UCSD-AML1 (cell line): ENCODE data around the gene PPP3CB.

Source experiments
- DNase-seq: peaks from one replicate; lab custom pipeline; 2025; ENCODE audit not compliant: unreplicated experiment; lab: John Stamatoyannopoulos, UW

PPP3CB gene

DNA sequence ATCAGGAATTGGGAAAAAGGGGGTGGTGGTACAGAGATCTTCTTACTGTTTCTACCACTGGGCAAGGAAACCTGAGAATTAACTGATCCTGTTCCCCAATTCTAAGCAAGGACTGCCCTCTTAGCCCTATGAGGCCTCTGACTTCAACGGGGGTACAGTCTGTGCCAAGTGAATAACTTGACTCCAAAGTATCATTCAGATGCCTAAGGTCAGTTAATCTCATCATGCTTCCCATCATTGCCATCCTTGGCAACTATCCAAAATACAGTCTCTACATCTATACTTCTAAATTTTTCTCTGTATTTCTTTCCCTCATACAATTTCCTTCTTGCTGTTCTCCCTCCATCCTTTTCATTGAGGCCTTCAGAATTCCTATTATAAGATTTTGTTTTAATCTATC is 10.5 kb downstream of the PPP3CB start:
- DNase-seq: no peak

DNA sequence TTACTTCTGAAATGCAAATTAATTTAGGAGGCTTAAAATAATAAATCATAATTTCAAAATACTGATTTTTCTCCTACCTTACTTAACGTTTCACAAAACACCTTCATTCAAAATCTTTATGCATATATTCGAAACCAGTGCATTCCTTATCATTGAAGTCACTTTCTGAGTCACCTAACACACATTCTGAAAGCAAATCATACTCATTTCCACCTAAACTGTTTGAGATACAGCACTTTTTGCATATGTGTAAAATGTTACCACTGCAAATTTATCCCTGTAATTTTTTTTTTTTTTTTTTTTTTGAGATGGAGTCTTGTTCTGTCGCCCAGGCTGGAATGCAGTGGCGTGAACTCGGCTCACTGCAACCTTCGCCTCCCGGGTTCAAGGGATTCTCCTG is 15.7 kb downstream of the PPP3CB start:
- DNase-seq: no peak

DNA sequence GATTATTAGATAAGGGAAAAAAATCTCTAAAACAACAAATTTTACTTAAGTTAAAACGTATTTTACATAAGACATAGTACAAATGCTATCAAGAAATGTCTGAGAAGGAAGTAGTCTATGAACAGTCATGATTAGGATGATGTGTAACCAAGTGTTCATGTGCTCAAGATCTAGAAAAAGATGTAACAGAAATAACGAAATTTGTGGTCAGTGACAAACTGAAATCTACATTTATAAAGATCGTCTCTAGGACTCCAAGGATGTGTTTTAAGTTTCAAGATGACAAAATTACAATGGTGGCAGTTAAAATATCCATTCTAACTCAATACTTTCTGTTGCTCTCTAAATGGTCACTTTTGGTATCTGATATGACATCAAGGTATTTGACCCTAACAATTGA is 17.2 kb downstream of the PPP3CB start:
- DNase-seq: no peak

DNA sequence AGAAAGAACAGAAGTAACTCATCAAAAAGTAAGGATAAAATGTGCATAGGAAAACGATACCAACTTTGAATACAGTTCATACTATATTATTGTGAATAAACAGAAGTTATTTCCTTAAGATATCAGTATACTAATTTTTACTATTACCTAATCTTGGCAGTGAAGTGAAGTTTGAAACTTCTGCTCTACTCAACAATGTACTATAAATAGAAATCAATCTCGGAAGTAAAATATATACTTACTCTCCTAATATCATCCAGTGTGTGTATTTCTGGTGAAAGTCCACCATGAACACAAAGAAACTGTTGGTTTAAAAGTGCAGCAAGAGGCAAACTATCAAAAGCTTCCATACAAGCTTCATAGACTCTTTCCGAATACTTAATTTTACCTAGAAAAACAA is 24.6 kb downstream of the PPP3CB start:
- no peak for DNase-seq

DNA sequence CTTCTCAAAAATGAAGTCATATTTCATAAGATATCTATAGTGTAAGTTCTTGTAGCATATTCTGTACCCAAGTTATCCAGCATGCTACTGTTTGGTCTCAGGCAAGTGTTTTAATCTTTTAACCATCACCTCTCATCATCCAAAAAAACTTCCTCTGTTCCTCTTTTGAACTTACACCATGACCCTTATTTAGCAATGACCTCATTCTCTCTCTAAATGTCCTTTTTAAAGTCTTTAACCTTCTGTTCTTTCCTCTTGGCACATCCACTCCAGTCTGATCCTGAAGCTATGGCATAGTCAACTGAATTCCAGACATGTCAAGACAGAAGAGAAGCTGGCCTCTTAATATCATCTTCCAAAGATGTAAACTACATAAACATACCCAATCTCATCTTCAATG is 26.2 kb downstream of the PPP3CB start:
- no peak for DNase-seq

DNA sequence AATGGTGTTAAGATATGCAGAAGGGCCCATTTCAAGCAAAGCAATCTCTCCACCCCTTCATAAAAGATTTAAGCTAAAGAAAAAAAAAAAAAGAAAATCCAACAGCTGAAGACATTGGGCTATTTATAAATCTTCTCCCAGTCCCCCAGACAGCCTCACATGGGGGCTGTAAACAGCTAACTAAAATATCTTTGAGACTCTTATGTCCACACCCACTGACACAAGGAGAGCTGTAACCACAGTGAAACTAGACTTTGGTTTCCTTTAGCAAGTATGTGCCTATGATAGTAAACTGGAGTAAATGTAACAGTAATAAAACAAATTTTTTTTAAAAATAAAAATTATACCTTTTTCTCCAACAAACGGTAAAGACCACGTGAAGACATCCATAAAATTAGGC is 28.6 kb downstream of the PPP3CB start:
- DNase-seq: no peak

DNA sequence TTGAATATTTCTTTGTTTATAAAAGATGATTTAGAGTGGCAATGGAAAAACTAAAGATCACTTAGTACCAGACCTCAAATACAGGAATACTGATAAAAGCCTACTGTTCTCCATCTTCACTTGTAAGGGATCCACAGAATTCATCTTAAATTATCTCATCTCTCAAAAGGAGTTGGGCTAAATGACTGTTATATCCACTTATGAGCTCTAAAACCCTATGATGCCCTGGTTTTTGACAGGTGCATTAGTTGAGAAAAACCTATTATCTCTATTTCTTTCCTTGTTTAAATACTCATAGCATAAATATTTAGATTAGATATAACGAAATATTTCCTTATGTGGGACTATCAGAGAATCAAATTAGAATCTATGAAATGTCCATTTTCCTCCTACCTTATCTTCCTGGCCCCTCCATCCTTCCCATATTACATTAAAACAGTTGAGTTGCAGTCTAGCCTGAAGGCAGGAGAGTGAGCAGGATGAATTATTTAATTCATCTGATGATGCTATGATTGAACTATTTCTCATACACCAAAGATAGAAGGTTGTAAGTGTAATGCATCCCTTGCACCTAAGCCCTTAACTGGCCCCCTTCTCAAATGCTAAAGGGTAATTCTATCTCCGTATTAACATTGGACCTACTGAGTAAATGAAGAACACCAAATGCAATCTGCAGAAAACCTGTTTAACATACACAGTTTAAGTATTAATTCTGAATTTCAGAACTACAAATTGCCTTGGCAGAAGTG is 29.7 kb downstream of the PPP3CB start:
- no peak for DNase-seq

DNA sequence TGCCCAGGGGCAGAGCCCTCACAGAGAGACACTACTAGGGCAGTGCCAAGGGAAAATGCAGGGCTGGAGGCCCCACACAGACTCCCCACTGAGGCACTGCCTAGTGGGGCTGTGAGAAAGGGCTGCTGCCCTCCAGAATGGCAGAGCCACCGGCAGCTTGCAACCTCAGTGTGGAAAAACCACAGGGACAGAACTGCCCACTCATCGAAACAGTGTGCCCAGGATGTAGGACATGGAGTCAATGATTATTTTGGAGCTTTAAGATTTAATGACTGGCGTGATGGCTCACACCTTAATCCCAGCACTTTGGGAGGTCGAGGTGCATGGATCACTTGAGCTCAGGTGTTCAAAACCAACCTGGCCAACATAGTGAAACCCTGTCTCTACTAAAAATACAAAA is 34.9 kb downstream of the PPP3CB start:
- no peak for DNase-seq

DNA sequence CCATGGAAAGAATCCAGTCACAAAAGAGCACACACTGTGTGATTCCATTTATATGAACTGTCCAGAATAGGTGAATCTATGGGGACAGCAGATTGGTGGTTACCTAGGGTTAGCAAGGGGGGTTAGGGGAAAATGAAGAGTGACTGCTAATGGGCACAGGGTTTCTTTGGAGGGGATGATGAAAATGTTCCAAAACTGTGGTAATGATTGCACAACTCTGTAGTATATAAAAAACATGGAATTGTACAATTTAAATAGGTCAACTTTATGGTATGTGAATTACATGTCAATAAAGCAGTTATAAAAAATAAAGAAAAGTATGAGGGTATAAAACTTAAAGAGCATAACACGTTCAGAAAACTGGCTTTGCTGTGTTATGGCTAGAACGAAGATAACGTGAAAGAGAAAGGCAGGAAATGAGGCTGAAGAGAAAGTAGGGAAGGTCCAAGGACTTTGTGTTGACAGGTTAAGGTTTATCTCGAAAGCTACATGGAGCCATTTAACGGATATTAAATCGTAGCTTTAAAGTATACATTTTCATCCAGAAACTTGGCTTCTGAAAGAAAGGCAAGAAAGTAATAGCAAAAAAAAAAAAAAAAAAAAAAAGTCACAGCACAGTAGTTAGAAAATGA is 36.0 kb downstream of the PPP3CB start:
- no peak for DNase-seq

DNA sequence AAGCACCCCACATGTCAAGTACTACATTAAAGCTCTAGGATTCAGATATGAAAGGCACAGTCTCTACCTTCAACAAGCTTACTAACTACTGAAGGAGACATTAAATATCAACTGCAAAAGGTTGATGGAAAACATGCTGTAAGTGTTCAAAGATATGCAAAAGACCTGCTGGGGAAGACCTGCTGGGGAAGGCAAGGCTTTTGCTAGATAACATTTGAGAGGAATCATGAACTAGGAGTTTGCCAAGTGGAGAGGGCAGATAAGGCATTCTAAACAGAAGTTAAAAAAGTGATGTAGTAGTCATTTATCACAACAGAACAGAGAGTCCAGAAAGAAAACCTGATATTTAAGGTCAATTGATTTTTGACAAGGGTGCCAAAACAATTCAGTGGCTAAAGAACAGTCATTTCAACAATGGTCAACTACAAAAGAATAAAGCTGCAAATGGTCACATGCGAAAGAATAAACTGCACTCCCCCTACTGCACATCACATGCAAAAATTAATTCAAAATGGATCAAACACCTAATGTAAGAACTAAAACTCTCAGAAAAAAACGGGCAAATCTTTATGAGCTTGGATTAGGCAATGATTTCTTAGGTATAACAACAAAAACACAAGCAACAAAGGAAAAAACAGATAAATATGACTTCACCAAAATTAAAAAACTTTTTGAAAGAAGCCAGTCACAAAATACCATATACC is 39.5 kb downstream of the PPP3CB start:
- DNase-seq: no peak

DNA sequence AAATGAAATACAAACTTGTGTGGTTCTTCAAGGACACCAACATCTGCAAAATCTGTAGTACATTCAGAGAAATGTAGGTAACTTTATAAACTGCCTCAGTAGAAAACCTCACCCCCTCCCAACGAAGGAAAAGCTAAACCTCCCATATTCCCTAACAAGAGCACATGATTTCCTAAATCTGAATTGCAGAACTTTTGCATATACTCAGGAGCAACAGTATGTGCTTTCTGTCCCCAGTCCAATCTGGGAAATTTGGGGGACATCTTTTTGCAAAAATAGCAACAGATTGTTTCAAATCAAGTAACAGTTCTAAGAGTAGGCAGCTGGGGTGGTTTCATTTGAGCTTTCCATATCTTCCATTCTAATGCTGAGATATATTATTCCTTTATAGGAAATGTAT is 46.7 kb downstream of the PPP3CB start:
- DNase-seq: no peak

DNA sequence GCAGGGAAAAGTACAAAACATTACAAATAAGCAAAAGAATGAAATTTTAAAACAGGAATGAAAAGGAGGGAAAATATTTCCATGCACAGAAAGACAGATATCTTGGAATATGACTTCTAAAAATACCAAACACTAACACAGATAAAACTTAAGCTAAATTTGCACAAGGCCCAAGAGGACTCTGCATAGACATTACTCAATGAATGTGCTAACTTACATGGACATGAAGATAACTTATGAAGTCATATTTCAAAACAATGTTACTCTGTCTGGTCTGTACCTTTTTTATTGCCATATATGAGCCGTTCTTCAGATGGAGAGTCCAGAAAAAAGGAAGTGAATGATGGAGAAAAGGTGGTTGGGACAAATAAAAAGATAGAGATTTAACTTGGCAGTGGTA is 47.4 kb downstream of the PPP3CB start:
- DNase-seq: no peak

DNA sequence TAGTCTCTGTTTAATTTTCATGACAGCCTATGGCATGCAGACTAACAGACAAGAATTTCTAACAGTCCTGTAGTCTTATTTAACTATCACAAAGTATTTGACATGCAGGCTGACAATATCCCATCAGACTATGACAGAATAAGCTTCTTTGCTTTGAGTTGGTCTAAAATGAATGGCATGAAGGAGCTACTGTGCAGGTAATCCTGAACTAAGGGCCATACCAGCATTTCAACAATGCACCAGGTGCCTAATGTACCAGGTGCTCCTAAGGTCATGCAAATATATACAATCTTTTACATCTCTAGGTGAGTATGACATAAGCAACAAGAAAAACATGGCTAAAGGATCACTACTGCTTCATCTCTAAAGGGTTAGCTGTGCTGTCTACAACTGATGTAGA is 48.9 kb downstream of the PPP3CB start:
- DNase-seq: no peak

DNA sequence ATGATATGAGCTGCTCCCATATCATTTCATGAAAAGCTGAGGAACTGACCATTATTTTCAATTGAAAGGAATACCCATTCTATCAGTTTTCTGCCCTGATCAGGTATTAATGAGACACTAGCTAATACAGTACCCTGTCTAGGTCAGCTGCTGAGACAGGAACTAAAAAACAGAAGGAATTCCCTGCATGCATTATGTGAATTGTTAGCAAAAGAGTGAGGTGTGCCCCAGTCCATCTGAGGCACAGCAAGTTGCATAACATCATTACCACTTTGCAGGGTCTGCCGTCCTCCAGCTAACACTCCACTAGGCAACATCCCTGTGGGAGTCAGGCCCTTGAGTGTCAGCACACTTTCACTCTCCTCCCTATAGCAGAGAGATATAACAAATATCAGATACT is 51.4 kb downstream of the PPP3CB start:
- DNase-seq: no peak

DNA sequence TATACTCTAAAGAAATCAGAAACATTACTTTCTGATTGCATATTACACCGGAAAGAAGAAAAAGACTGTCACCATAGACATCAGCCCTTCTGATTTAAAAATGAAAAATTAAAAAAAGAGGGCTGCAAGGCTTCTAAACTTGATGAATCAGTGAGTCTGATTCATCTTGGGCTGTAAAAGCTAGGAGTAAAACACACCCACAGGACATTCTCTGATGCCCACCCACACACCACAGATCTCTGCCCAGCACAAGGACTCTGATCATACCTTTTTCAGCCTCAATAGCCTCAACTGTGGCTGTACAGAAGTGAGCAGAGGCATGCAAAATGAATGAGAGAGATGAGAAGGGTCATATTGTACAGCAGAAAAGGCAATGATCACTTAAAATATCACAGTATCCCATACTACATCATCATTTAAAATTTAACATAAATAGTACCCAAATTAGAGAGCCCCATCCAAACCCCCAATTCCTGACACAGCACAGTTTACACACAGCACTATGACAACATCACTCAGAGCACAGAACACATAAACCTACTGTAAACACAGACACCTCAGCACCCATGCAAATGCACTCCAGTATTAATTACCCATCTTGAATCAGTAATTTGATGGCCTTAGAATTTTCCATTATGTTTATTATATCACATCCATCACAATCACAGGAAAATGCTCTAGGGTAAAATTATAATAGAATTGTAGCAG is 56.1 kb downstream of the PPP3CB start:
- no peak for DNase-seq

DNA sequence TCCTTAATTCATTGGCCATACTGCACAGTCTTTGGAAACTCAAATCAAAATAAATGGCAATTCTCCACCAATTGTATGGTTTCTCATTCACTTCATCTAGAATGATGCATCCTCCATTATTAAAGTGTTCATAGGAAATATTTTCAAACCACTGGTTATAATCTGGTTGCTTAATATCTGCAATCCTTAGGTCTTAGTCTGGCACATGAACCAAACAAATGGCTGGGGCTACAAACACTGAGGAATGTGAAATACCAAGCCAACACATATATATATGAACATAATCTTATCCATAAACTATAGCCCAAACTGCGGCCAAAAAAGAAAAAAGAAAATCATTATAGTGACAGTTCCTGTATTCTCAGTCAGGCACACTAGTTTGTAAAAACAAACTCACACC is 56.8 kb downstream of the PPP3CB start:
- DNase-seq: no peak

DNA sequence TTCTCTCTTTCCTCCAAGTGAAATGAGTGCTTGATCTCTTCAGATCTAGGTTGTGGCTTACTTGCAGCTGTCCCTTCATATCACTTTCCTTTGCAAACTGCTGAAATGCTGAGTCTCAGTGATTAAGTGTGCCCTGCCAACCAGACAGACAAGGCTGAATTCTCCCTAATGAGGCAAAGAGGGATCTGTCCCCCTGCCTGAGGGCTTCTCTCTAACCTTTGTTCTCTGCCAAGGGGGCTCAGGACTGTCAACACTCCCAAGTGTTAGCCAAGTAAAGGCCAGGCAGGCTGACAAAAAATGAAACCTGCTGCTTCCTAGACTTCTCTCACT is 62.3 kb downstream of the PPP3CB start, which contains the start of gene MSS51:
MSS51 (minus strand) TSS at position 24 of the 330 bp plus-strand sequence. CDS start 5,277 bp downstream, outside the sequence.
- DNase-seq: no peak

DNA sequence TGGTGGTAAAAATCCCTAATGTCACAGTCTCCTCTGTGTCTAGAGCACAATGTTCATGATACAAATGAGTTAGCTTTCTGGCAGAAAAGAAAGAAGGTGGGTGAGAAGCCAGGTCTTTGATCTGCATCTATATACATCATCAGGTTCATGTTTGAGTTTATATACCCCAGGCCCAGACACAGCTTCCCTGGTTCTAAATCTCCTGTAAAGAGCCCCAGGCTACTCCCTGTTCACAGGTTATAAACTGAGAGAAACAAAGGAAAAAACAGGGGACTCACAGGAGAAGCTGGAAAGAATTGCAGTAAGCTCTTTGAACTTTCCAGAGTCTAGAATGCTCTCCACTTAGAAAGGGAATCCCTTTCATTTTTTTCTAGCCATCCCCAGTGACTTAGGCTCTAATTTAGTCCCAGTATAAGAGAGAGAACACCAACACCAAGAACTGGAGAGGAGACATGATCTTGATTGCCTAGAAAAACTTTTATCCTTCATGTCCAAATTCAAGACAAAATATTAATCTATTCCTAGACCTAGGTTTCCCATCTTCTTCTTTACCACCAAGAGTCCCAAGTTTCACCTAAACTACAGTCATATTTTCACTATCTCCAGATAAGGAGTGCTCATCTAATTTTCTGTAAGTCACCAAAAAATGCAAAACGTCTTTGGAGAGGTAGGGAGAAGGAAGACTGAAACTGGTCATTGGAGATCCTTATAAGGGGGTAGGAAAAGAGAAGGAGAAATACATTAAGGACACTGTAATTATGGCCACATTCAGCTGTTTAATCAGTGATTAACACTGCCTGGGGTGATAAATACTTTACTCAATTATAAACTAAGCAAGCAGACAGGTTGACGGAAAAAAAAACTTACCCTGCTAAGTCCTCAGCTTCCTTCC is 62.9 kb downstream of the PPP3CB start:
- no peak for DNase-seq

DNA sequence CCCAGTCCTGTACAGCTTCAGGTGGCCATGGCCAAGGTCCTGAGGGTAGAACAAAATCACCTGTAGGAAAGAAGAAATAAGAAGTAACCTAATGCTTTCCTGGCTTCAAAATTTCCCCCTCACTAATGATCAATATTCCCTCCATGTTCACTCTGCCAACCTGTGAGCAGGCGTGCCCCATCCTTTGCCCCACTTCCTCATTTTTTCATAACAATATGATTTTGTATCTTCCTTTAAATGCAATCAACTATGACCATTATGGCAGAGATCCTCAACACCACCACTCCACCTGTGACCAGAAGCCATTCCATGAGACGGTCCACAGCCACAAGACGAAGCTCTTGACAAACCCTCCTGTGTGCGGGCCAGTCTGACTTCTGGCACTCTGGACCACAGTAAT is 69.5 kb downstream of the PPP3CB start:
- no peak for DNase-seq

DNA sequence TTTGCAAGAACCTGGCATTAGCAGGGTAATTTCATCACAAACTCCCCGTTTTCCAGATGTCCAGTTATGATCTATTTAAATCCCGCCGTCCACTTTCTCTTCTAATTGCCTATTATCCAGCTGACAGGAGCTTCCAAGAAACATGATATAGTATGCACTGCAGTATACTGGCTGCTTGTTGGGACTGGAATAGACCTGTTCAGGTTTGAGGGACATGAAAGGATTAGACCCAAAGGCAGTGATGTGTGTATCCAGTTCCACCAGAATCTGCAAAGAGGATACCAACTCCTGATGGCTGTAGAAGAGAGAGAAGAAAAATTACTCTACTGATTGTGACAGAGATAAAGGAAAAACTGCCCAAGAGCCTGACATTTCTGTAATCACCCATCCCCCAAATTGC is 71.3 kb downstream of the PPP3CB start:
- DNase-seq: no peak

DNA sequence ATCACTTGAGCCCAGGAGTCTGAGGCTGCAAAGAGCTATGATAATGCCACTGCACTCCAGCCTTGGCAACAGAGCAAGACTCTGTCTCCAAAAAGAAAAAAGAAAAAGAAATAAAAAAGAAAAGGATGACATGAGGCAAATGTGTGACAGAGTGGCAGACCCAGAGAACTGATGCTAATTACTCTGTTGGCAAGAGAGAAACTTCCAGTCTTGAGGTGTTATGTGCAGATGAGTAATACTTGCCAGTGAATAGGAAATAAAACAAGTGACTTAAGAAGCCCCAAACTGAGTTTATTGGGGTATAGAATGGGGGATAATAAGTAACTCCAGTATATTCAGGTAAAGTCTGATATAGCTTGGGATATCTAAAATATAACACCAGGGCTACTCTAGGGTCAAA is 72.5 kb downstream of the PPP3CB start:
- no peak for DNase-seq
